NCI-H2107 treated with DMSO at 0.1 percent for 48 hours (cell line): ENCODE data around the gene NEGR1.

Experiments
- DNase-seq: peaks from one replicate; lab custom pipeline; 2025; ENCODE audit not compliant: unreplicated experiment; lab: John Stamatoyannopoulos, UW

The NEGR1 gene

DNA sequence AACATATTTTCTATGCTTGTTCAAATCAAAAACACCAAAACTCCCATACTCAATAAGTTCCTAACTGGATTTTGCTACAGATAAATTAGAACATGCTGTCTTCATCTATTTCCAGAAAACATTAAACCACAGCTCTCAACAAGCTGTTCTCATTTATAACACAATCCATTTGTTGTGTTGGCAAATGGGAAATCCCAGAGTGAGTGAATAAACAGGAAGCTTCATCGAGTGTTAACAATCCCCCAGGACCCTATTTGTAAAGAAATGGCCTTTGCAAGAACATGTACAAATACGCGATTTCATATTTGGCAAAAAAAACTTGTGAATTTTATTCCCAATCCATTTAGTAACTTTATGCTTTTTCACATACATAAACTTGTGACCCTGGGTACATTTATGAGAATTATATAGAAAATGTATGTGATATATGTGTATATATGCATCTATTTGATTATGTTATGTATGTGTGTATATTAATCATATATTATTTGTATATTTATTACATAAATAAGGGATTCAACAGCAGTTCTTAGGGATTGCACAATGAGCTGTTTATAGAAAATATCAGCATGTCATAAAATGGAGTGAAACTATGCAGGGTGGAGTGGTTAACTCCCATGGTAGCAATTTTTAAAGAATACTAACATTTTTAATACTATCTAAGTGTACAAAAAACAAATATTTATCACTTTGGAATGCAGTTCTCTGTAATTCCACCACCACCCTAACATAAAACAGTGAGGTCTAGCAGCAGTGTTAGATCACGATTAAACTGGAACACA lies 160.0 kb downstream of the NEGR1 start:
- DNase-seq: no peak

- DNase-seq: no peak
These were observed 162.8 kb downstream of the NEGR1 start for GRCh38 chr1:72119491-72119890.

- DNase-seq: no peak
These were observed 164.7 kb downstream of the NEGR1 start for GRCh38 chr1:72117621-72118020.

GRCh38 chr1:72115290-72115689 lies 167.0 kb downstream of the NEGR1 start:
- DNase-seq: no peak

- no peak for DNase-seq
These were observed 170.7 kb downstream of the NEGR1 start for GRCh38 chr1:72111662-72112061.

GRCh38 chr1:72109916-72110315 lies 172.4 kb downstream of the NEGR1 start:
- DNase-seq: no peak

- DNase-seq: no peak
These were observed 177.1 kb downstream of the NEGR1 start for GRCh38 chr1:72105201-72105600.

GRCh38 chr1:72101840-72102632 lies 180.3 kb downstream of the NEGR1 start:
- DNase-seq: no peak

DNA sequence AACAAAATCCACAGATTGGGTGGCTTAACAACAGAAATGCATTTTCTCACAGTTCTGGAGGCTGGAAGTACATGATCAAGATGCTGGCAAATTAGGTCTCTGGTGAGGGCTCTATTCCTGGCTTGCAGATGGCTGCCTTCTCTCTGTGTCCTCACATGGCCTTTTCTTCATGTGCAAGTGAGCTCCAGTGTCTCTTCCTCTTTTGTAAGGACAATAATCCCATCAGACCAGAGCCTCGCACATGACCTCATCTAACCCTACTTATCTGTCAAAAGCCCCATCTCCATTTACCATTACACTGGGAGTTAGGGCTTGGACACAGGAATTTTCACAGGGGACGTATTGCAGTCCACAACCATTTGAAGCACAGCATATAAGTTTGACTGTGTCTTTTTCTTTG lies 181.6 kb downstream of the NEGR1 start:
- no peak for DNase-seq

- no peak for DNase-seq
These were observed 184.3 kb downstream of the NEGR1 start for GRCh38 chr1:72097851-72098570.

GRCh38 chr1:72094209-72094608 lies 188.1 kb downstream of the NEGR1 start:
- DNase-seq: no peak

DNA sequence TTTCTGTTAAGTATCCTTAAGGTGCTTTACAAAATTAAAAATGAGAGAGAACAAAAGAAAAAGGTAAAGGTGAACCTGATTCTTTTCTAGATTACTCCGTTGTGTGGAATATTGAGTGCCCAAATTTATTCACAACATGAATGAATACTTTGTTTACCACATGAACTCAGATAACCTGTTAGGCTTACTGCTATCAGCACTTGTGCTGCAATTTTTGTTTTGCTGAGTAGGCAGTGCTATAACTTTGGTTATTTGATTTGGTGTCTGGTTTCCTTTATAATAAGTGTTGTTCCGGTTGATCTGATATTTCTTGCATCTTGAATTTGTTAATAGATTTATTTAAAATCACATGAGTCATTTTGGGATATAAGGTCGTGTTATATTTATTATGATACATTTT lies 195.9 kb downstream of the NEGR1 start:
- DNase-seq: no peak

DNA sequence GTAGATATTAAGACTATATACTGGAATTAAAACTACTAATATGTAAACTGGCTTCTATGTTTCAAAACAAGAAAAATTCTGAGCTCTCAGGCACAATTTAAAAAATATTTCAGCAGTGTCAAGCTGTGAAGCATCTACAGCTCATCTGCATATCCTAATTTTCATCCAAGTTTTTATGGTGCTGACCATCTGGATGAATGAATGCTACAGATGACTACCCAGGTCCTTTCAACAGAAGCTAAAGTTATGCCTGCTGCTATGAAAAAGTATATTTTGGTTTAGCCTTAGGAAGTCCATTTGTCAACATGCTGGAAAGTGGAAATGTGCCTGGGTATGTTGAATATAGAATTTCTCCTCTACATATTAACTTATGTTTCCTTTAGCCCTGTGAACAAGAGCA lies 206.9 kb downstream of the NEGR1 start:
- no peak for DNase-seq

- no peak for DNase-seq
These were observed 215.9 kb downstream of the NEGR1 start for GRCh38 chr1:72066431-72066830.

DNA sequence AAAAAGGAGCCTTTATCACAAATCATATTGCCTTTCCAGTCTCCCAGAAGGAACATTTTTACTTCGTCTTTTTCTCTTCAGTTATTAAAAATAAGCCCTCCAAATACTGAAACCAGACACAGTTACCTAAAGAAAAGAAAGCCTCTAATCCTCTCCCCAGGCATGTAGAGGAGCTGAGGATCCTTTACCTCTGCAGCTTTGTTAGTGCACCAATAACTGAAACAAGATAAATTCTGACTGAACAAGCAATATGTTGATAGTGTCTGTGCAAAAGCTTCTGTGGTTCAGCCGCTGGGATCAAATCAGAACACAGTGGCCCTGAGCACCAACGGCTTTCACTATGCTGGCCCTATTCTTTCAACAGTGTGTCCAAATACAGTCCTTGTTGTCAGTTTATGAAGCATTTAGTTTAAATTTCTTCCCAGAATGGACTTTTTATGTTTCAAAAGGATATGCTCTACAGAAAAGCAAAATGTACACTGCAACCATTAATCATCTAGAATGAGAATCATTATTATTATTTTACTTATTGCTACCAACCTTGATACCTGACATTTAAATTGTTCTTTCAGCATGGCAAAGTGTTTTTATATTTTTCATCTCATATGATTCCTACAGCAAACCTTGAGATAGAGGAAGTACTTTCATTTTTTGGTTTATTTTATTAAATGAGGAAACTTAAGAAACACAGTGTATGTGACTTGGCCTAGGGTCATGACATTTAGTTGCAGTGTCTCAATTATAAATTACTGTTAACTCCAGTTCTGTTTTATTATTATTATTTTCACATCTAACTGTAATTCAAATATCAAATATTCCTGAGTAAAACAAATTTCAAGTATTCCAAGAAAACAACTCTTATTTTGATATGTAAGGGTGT lies 217.9 kb downstream of the NEGR1 start:
- no peak for DNase-seq

GRCh38 chr1:72063364-72064044 lies 218.8 kb downstream of the NEGR1 start:
- DNase-seq: no peak

- no peak for DNase-seq
These were observed 219.8 kb downstream of the NEGR1 start for GRCh38 chr1:72062584-72062983.

DNA sequence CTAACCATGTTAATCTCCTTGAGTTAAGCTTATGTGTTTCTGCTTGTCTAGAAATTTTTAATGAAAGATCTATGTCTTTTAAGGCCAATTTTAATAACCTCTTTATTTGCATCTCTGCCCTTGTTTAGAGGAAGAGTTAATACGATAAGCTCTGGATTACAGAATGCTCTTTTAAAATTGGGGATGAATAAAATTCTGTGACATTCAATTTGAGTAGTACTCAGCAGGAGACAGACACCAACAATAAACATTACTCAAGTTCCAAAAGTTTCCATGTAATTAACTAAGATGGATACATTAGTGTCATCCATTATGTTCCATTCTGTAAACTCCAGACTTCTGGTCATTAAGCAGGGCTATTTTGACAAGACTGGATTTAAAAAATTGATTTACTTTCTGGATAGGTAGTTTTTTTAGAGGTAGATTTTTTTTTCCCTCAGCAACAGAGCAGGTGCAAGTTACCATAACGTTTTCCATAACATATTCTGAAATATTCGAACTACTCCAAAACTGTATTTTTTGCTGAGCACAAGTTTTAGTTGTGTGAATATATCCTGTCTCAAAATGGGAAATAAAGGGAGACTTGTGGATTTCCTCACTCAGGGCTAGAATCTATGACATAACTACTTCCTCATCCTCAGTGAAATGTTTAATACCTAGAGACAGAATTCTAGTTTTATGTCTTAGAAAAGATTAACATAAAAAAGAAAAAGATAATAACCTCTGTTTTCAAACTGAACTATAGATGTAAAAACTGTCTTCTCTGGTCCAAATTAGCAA lies 221.7 kb downstream of the NEGR1 start:
- no peak for DNase-seq

GRCh38 chr1:72056516-72056915 lies 225.8 kb downstream of the NEGR1 start:
- no peak for DNase-seq
